Activated CD4-positive, alpha-beta T cell treated with anti-CD3 and anti-CD28 coated beads, Interleukin-10, Interleukin-2, amounts not matched to agents 100 ng/mL and 50 ng/mL, durations not matched to agents 16 hours and 8 hours (primary cell): Measurements from ENCODE around the gene TAP1.
A peak's percentile ranks its signal among the peaks of the same experiment; 100 is the strongest.

Experiments used
- DNase-seq: peaks from one replicate; pipeline ENCODE4 v3.0.0-alpha.2; 2020

Gene TAP1

GRCh38 chr6:32862725-32863124 is 9.2 kb upstream of the TAP1 start:
- no peak for DNase-seq

DNA sequence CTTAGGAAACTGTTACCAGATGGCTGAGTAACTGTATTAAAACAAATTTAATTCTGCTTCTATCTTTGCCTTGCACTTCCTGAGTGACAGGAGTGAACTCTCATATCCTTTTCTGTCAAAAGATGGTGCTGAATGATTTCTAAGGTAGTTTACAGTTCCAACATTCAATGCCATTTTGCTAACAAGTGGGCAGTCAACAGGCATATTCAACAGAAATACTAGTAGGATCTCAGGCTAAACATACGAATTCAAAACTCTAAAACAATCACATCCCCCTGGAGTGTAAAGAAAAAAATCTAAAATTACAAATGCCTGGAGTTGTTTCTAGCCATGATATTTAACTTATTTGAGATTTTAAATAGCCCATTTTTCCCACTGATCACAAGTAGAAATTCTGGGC is 7.2 kb upstream of the TAP1 start:
- no peak for DNase-seq

- DNase-seq: no peak
Measured at GRCh38 chr6:32858194-32858593, 4.7 kb upstream of the TAP1 start.

DNA sequence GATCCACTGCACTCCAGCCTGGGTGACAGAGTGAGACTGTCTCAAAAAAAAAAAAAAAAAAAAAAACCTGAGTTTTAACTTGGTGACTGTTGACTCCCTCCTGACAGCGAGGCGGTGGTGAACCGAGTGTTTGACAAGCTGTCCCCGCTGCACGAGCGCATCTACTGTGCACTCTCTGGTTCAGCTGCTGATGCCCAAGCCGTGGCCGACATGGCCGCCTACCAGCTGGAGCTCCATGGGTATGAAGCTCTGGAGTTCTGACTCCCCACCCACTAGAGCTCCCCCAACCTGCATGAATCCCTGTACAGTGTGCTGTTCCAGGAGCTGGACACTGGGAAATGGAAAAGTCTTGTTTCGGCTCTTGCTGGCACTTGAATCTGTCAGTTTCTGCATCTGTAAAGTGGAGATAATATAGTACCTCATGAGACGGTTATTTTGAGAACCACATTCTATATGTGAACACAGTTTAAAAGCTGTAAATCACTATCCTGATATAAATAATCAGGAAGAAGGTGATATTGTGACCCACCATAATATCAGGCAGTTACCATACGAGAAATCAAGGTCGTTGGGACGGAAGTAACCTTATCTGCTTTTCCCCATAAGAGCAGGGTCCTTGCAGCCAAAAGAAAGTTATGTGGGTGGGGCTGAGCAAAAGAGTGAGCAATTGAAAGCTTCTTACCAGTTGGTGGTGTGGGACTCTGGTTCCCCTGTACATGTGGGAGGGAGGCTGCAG is 3.8 kb upstream of the TAP1 start:
- no peak for DNase-seq

DNA sequence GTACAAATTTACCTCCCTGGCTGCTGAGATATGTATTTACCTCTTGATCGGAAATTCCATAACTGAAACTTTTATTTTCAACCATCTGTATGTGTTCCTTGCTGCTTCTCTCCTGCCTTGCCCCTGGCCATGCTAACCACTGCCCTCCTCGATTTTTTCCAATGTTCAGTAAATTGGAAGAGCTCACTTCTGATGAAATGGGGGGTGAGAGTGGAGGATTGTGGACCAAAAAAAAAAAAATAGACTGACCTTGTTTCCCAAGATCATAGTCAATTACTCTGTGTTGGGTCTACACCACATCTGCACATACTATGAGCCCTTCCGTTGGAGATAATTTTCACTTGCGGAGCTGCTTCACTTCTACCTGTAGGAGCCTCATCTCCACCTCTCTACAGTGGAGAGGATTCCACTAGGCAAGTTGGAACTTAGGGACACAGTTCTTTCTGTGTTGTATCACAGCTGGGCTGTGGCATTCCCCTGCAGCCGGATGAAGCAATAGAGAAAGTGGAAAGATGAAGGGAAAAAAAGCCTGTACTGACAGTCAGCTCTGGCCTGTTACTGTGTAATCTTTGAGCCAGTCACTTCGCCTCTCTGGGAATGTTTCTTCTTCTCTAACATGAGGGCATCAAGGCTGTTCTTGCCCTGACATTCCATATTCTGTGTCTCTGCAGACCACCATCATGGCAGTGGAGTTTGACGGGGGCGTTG is 2.1 kb upstream of the TAP1 start:
- DNase-seq: no peak

DNA sequence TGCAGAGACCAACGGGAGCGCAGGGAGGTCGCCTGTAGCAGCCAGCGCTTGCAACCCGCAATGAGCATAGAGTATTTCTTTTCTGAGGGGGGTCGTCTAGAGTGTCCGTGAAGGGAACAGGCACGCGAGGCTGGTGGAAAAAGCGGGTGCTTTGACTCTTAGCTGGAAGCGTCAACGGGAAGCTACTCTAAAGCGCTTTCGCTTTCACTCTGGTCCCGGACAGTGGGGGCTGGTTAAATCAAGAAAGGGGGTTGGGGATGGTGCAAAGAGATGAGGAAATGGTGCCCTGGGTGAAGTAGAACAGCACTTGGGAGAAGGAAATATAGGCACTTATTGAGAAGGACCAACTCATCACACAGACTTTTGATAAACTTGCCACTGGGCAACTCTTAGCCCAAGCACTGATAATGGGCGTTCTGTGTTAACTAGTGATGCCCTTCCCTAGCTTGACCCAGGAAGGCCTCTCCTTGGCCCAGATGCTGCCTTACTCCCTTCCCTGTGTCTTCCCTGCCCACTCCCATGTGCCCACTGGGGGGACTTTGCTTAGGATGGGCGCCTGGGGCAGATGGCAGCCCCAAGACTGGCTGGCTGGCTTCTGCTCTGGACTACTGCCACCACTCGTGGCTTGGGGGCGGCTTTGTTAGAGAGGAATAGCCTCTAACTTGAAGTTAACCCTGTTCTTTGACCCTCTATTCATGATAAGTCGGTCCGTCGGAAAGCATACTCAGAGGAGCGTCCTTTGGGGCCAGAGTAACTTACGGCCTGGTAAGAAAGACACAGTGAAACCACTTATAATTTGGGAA is 1.1 kb upstream of the TAP1 start:
- DNase-seq: peak; percentile 70

DNA sequence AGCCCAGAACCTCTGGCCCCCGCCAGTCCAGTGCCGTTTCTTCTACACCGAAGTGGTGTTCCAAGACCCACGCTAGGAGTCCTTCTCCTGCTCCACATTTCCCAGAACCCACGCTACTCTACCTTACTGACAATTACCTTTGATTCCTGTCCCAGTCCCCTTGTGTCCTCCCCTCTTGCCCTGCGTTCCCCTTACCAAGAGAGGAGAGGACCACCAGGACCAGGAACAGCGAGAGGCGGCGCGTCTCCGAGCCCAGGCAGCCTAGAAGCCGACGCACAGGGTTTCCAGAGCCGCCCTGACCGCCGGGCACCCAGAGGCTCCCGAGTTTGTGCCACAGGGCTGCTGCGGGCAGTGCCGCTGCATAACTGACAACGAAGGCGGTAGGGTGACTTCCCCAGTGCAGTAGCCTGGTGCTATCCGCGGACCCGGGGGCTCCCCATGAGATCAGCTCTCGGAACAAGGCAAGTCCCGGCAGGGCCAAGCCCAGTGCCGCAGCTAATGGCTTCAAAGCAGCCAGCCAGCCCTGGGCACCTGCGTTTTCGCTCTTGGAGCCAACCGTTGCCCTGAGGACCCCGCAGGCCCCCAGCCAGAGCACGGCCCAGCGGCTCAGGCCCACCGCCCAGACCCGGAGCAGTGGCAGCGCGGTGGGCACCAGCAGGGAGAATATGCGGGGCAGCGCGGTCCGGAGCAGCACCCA is 512 bp downstream of the TAP1 start:
- DNase-seq: peak; percentile 58

DNA sequence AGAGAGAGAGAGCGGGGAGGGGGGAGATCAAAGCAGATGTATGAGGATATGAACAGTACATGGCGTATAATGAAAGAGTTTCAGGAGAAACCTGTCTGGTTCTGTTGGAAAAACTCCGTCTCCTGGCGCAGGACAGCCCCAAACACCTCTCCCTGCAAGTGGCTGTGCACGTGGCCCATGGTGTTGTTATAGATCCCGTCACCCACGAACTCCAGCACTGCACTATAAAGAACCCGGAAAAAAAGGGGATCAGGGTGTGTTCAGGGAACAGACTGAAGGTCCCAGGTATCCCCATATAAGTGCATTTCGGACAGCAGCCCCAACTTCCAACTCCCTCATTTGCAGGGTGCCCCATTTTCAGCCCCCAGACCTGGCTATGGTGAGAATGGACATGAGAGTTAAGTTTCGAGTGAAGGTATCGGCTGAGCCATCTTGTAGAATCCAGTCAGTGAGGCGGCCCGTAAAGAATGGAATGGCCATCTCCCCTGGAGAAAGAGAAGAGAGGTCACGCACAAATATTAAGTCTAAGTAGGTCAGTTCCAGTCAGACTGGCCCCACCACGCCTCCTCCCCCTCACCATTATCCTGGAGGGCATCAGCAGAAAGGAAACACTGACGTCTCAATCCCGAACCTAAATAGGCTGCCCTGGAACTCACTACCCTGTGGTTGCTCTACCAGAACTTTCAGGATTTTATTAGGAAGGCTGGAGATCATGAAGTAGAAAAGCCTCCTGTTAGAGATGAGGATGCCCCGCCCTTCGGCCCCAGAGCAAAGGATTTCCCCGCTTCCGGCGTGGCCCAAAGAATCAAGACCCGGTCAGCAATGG is 1.3 kb downstream of the TAP1 start:
- peak; percentile 56 for DNase-seq

GRCh38 chr6:32851025-32851424 is 2.5 kb downstream of the TAP1 start:
- DNase-seq: no peak

GRCh38 chr6:32849126-32849525 is 4.4 kb downstream of the TAP1 start:
- DNase-seq: no peak

GRCh38 chr6:32847795-32848194 is 5.7 kb downstream of the TAP1 start:
- no peak for DNase-seq

DNA sequence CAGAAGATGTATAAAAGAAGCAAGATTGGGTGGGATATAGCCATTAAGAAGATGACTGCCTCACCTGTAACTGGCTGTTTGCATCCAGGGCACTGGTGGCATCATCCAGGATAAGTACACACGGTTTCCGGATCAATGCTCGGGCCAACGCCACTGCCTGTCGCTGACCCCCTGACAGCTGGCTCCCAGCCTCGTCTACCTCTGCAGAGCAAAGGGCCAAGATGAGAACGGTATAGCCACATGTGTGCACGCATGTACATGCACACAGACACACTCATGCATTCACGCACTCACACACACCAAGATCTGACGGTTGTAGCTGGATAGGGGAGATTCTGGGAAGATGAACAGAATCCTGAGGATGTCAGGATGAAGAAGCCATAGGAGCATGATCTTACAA is 6.5 kb downstream of the TAP1 start:
- no peak for DNase-seq

- DNase-seq: peak; percentile 78
Measured at GRCh38 chr6:32845384-32845884, 8.1 kb downstream of the TAP1 start.

GRCh38 chr6:32844839-32845383 is 8.6 kb downstream of the TAP1 start:
- DNase-seq: no peak

GRCh38 chr6:32843979-32844838 is 9.3 kb downstream of the TAP1 start, which contains the start of gene PSMB8:
Gene PSMB8 (minus strand): TSS chr6:32844047. CDS start chr6:32843996, 51 bp downstream.
- DNase-seq: peak; percentile 99

DNA sequence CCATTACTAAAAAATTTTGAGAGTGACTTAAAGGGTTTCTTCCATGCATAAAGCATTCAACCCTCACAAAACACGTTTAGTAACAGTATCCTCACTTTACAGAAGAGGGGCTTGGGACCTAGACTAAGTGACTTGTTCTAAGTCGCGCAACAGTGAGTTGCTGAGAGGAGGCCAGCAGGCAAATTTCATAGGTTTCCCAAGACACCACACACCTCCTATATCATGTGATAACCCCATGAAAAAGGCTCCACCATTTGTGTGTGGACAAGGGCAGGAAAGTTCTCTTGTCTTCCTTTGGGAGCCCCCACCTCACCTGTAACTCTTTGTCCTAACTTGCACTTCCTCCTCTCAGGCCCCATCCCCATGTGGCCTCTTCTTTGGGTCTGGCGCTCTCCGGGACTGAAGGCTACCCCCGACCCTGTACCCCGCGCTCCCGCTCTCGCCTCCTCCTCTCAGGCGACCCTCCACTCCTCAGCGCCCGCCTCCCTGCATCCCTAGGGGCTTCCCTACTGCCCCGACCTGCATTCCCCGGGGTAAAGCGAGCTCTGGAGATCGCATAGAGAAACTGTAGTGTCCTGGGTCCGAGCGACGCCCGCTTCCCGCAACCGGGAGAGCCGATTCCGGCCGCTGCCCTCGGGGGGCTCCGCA is 10.0 kb downstream of the TAP1 start:
- DNase-seq: peak; percentile 26

GRCh38 chr6:32842690-32843089 is 10.8 kb downstream of the TAP1 start:
- peak; percentile 28 for DNase-seq

DNA sequence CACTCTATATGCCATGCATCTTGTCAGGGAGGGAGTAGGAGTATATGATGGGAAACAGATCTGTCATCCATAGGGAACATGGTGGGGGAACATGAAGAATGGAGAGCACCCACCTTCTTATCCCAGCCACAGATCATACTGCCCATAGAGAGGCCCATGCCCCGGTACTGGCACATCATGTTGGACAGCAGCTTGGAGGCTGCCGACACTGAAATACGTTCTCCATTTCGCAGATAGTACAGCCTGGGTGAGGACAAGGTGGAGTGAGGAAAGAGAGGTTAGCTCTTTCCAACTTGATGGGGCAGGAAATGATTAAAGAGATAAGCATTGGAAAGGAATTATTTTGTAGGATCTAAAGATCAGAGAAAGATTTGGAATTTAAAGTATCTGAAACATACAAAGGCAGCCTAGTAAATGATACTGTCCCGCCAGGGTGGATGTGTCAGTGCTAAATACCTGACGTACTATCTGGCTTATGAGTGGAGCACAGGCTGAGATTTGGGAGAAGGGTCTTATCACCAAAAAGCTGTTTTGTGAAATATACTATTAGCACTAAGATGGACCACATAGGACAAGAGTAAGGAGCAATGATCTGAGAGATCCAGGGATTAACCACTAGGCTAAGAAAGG is 11.4 kb downstream of the TAP1 start:
- DNase-seq: no peak

GRCh38 chr6:32840604-32841246 is 12.8 kb downstream of the TAP1 start:
- peak; percentile 89 for DNase-seq
